Stomach (tissue), 9 donors: ENCODE results near the gene NDUFA8. TPM values are rescaled to one million over a fixed set of nuclear protein-coding genes. Genes with fewer than 3 reads are reported as not detected.
A peak's percentile ranks its signal among the peaks of the same experiment; 100 is the strongest.

ENCODE experiments used
- DNase-seq, 2 donors: peaks; one replicate each; pipeline versions ENCODE4 v3.0.0 to v3.0.0-alpha.2; 2013 to 2019
- H3K27ac ChIP-seq, 5 donors: fragments of 200-600 bp in 4 of 5; sonication (generic) in 4 of 5; one replicate each; pipeline ENCODE4 v1.5.1; 2013 to 2019; ENCODE audit warnings: mild to moderate bottlenecking in 1 of 5, moderate library complexity in 1 of 5
- H3K27me3 ChIP-seq, 3 donors: fragments of 200-600 bp; sonication (generic); one replicate each; pipeline ENCODE4 v1.5.1; 2017 to 2019; ENCODE audit warnings: mixed run types in 1 of 3
- H3K36me3 ChIP-seq, 4 donors: fragments of 200-600 bp; sonication (generic); 1 replicate in 3 of 4; 2 replicates in 1 of 4; pipeline ENCODE4 v1.5.1; 2016 to 2019
- H3K4me1 ChIP-seq, 4 donors: fragments of 200-600 bp; sonication (generic); one replicate each; pipeline ENCODE4 v1.5.1; 2016 to 2019
- H3K4me3 ChIP-seq, 4 donors: fragments of 200-600 bp; sonication (generic) in 3 of 4; one replicate each; pipeline ENCODE4 v1.5.1; 2016 to 2019; ENCODE audit warnings: mild to moderate bottlenecking in 1 of 4
- H3K9me3 ChIP-seq, 4 donors: fragments of 200-600 bp; sonication (generic); one replicate each; pipeline ENCODE4 v1.5.1; 2016 to 2019
- CTCF ChIP-seq, 7 experiments: fragments of 450-650 bp in 4 of 7; fragments of 200-600 bp in 3 of 7; sonication (generic) in 3 of 7; IDR thresholded peaks; one replicate each; pipeline ENCODE4 v1.5.1; 2016 to 2019; ENCODE audit warnings: antibody characterized with exemption in 7 of 7, control low read depth in 2 of 7, mild to moderate bottlenecking in 1 of 7
- EP300 ChIP-seq: sonication (generic); formaldehyde crosslinking; IDR thresholded peaks from one replicate; pipeline ENCODE4 v1.6.1; 2017; ENCODE audit warnings: antibody characterized with exemption
- POLR2A ChIP-seq, 4 donors: fragments of 450-650 bp; IDR thresholded peaks; one replicate each; pipeline ENCODE4 v1.6.1; 2016; ENCODE audit warnings: antibody characterized with exemption in 4 of 4, control low read depth in 2 of 4, mild to moderate bottlenecking in 1 of 4, moderate library complexity in 1 of 4
- POLR2AphosphoS5 ChIP-seq, 3 donors: sonication (generic); formaldehyde crosslinking; IDR thresholded peaks; one replicate each; pipeline ENCODE4 v1.6.1; 2016; ENCODE audit warnings: antibody characterized with exemption in 3 of 3
- WGBS, 5 donors: extraction: QIAGEN DNeasy Blood & Tissue Kit in 3 of 5; methylation state at CpG; one replicate each; pipeline versions ENCODE4 v1.1.5 to v1.1.7; 2013 to 2018; 5-methylcytosine and 5-hydroxymethylcytosine counted together
- intact Hi-C: fragments of 100-400 bp; cut with DNase I; formaldehyde crosslinking; loops from one replicate; pipeline ENCODE4 v1.15.1; 2023; ENCODE audit warnings: low total_unique reads
- polyA plus RNA-seq, 3 donors: library from polyadenylated mRNA; stranded (reverse); fragments of 200-250 nt; gene quantifications; one replicate each; pipeline ENCODE4 v1.2.3, GENCODE V29; 2013
- total RNA-seq, 5 donors: library from RNA; depleted of rRNA; stranded (reverse); fragments of >200 nt; gene quantifications; one replicate each; pipeline versions ENCODE4 v1.1.0 to v1.2.3, GENCODE V29; 2014 to 2016
- donor health status: healthy with polysubstance abuse.
- donor health status: Bipolar disorder and iron deficiency.
- donor health status: healthy.

The NDUFA8 gene
- total and polyA plus RNA-seq, 8 donors = 10.5 to 130 (median 53.3) TPM

DNA sequence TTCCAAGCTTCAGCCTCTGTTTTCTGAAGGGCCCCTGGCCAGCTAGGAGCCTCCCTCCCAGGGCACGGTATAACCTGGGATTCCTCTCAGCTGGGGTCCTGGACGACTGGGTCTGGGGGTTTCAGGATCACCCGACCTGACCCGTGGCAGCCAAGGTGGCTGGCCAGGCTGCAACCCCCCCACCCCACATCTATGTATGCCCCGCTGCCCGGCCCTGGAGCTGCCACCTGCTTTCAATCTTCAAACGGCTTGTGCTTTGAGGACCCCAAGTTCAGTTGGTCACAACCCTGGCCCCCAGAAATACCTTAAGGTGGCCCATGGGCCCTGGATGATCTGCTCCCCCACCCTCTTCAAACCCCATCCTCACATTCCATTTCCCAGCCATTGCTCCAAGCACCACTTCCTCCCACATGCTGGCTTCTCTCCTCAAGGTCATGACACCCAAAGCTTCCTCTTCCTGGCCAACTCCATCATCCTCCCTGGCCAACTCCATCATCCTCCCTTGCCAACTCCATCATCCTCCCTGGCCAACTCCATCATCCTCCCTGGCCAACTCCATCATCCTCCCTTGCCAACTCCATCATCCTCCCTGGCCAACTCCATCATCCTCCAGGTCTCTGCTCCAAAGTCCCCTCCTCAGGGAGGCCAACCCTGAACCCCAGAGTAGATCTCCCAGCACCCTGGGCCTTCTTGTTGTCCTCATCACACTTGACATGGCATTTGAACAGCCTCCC lies 49.3 kb downstream of the NDUFA8 start:
- Histone ChIP-seq H3K9me3 (no peaks in the 10 kb centered on the region), H3K4me3 (no peak overlapping the region), H3K27me3 (peaks cover 0 to 8% (median 0%) of the 10 kb centered on the region in 3 donors), H3K36me3 (no peaks in the 10 kb centered on the region), H3K27ac (no peak overlapping the region), H3K4me1 (peaks cover 0 to 18% (median 6%) of the 10 kb centered on the region in 4 donors)
- 87 to 93% (median 89%) methylated on average over 5 to 7 of the region's 7 CpGs for WGBS, 5 donors
- intact Hi-C loops = no loop called here
- no peak for TF ChIP-seq CTCF (IDR thresholded peaks at IDR 0.05)
- TF ChIP-seq POLR2AphosphoS5 (IDR thresholded peaks at IDR 0.05) = no peak
- TF ChIP-seq EP300 = no peak
- no peak for TF ChIP-seq POLR2A (IDR thresholded peaks at IDR 0.05)
- DNase-seq = no peak

GRCh38 chr9:122109035-122109813 lies 50.4 kb downstream of the NDUFA8 start:
- H3K4me1 ChIP-seq = peaks cover 0 to 18% (median 6%) of the 10 kb centered on the region in 4 donors
- H3K27me3 ChIP-seq = peaks cover 0 to 4% (median 0%) of the 10 kb centered on the region in 3 donors
- peaks cover 0 to 4% (median 0%) of the 10 kb centered on the region in 4 donors for H3K9me3 ChIP-seq
- H3K36me3 ChIP-seq = no peaks in the 10 kb centered on the region
- H3K27ac ChIP-seq = no peak overlapping the region
- intact Hi-C loops = no loop called here
- WGBS, 5 donors = 74 to 94% (median 83%) methylated on average over 3 of the region's 3 CpGs
- no peak overlapping the region for H3K4me3 ChIP-seq
- DNase-seq = no peak
- TF ChIP-seq POLR2A (IDR thresholded peaks at IDR 0.05) (no peak), EP300 (no peak), POLR2AphosphoS5 (IDR thresholded peaks at IDR 0.05) (no peak), CTCF (IDR thresholded peaks at IDR 0.05) (no peak)

GRCh38 chr9:122107291-122107805 lies 52.2 kb downstream of the NDUFA8 start:
- 61 to 75% (median 70%) methylated on average over 7 of the region's 7 CpGs for WGBS, 5 donors
- Histone ChIP-seq H3K27ac (peak overlapping the region in 1 of 5 donors; percentile 11), H3K4me3 (no peak overlapping the region), H3K4me1 (peaks cover 0 to 18% (median 6%) of the 10 kb centered on the region in 4 donors), H3K9me3 (peaks cover 0 to 13% (median 0%) of the 10 kb centered on the region in 4 donors), H3K27me3 (no peaks in the 10 kb centered on the region), H3K36me3 (no peaks in the 10 kb centered on the region)
- DNase-seq = no peak
- no peak for TF ChIP-seq CTCF (IDR thresholded peaks at IDR 0.05)
- no peak for TF ChIP-seq EP300
- TF ChIP-seq POLR2AphosphoS5 (IDR thresholded peaks at IDR 0.05) = no peak
- no peak for TF ChIP-seq POLR2A (IDR thresholded peaks at IDR 0.05)
- intact Hi-C loops = no loop called here

DNA sequence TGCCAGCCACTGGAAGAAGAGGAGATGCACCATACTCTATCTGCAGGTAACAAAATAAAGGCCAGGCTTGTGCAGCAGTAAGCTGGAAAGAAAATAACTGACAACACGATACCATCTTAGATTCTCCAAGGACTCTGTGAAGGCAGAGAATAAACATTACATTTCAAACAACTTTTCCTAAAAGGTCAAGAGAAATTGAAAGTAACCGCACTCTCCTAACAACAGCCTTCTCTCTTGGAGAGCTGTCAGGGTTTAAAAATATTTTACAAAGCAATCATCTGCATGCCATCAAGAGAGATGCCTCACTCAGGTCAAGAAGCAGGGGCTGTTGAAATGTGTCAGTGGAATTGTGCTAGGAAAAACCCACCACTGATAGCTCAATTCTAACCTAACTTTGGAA lies 53.0 kb downstream of the NDUFA8 start:
- no peaks in the 10 kb centered on the region for H3K36me3 ChIP-seq

More for the DNA sequence above, 53.0 kb downstream of the NDUFA8 start:
- Histone ChIP-seq H3K9me3 (peaks cover 0 to 13% (median 0%) of the 10 kb centered on the region in 4 donors), H3K27ac (no peak overlapping the region), H3K27me3 (no peaks in the 10 kb centered on the region), H3K4me3 (no peak overlapping the region), H3K4me1 (peaks cover 0 to 18% (median 6%) of the 10 kb centered on the region in 4 donors)
- DNase-seq = no peak
- 25 to 63% (median 53%) methylated on average over 2 of the region's 2 CpGs for WGBS, 5 donors
- no peak for TF ChIP-seq CTCF (IDR thresholded peaks at IDR 0.05)
- TF ChIP-seq POLR2AphosphoS5 (IDR thresholded peaks at IDR 0.05) = no peak
- TF ChIP-seq POLR2A (IDR thresholded peaks at IDR 0.05) = no peak
- intact Hi-C loops = no loop called here
